Immature natural killer cell (primary cell): Measurements from ENCODE around the gene FOXA2. TPM values are rescaled to one million over a fixed set of nuclear protein-coding genes. Genes with fewer than 3 reads are reported as not detected.
"Not testable (repeated sequence)": the region's sequence is repeated elsewhere in the genome, so short reads cannot be mapped to it uniquely, and the experiment has no call there.

Experiments
- DNase-seq, 3 donors: peaks; one replicate each; pipeline ENCODE4 v3.0.0; 2022; ENCODE audit warnings: mixed read lengths in 1 of 3
- H3K27ac Mint-ChIP-seq, 6 donors: one replicate each; pipeline ENCODE4 v1.8.0; 2020; ENCODE audit warnings: mixed read lengths in 6 of 6, mild to moderate bottlenecking in 5 of 6, inconsistent platforms in 4 of 6, moderate library complexity in 3 of 6
- H3K27me3 Mint-ChIP-seq, 3 donors: one replicate each; pipeline ENCODE4 v1.8.0; 2020 to 2021; ENCODE audit warnings: low read depth in 3 of 3, mild to moderate bottlenecking in 3 of 3, mixed read lengths in 3 of 3, moderate library complexity in 3 of 3, inconsistent platforms in 1 of 3
- H3K36me3 Mint-ChIP-seq, 3 donors: one replicate each; pipeline ENCODE4 v1.8.0; 2020; ENCODE audit warnings: mixed read lengths in 3 of 3, inconsistent platforms in 2 of 3, mild to moderate bottlenecking in 2 of 3
- H3K4me1 Mint-ChIP-seq, 2 donors: one replicate each; pipeline ENCODE4 v1.8.0; 2020; ENCODE audit warnings: inconsistent platforms in 2 of 2, mild to moderate bottlenecking in 2 of 2, mixed read lengths in 2 of 2, moderate library complexity in 1 of 2
- H3K4me3 Mint-ChIP-seq, 5 donors: one replicate each; pipeline ENCODE4 v1.8.0; 2020; ENCODE audit warnings: mild to moderate bottlenecking in 5 of 5, mixed read lengths in 5 of 5, inconsistent platforms in 3 of 5, moderate library complexity in 3 of 5
- H3K9me3 Mint-ChIP-seq, 6 donors: one replicate each; pipeline ENCODE4 v1.8.0; 2020; ENCODE audit warnings: mild to moderate bottlenecking in 6 of 6, mixed read lengths in 6 of 6, inconsistent platforms in 4 of 6, moderate library complexity in 3 of 6
- polyA plus RNA-seq, 3 donors: library from polyadenylated mRNA; unstranded; fragments of 300-500 nt; fragmentation: Illumina TruSeq; gene quantifications; one replicate each; pipeline ENCODE4 v1.2.3, GENCODE V29; 2021

FOXA2 gene
- polyA plus RNA-seq, 3 donors from 2014 or later, result not detected

- Mint-ChIP-seq H3K4me3 (no peak overlapping the region), H3K27me3 (peaks cover 3 to 13% (median 10%) of the 10 kb centered on the region in 3 donors), H3K4me1 (no peaks in the 10 kb centered on the region), H3K27ac (no peak overlapping the region), H3K9me3 (peaks cover 0 to 15% (median 4%) of the 10 kb centered on the region in 6 donors), H3K36me3 (no peaks in the 10 kb centered on the region)
- no peak for DNase-seq
These were observed 30.0 kb downstream of the FOXA2 start for GRCh38 chr20:22554391-22554790.

- H3K27me3 Mint-ChIP-seq, H3K4me1 Mint-ChIP-seq, H3K4me3 Mint-ChIP-seq, H3K27ac Mint-ChIP-seq, H3K9me3 Mint-ChIP-seq, H3K36me3 Mint-ChIP-seq, DNase-seq: not testable (repeated sequence)
These were observed 33.9 kb downstream of the FOXA2 start for GRCh38 chr20:22550514-22550913.

GRCh38 chr20:22548040-22548439, 36.3 kb downstream of the FOXA2 start:
- no peak for DNase-seq
- H3K9me3 Mint-ChIP-seq, result peaks cover 3 to 6% (median 4%) of the 10 kb centered on the region in 6 donors
- H3K4me3 Mint-ChIP-seq, result no peak overlapping the region
- no peaks in the 10 kb centered on the region for H3K4me1 Mint-ChIP-seq
- H3K27me3 Mint-ChIP-seq, result peaks cover 4 to 6% (median 5%) of the 10 kb centered on the region in 3 donors
- no peaks in the 10 kb centered on the region for H3K36me3 Mint-ChIP-seq
- H3K27ac Mint-ChIP-seq, result no peak overlapping the region

GRCh38 chr20:22546344-22546743, 38.0 kb downstream of the FOXA2 start:
- Mint-ChIP-seq H3K27ac (no peak overlapping the region), H3K36me3 (no peaks in the 10 kb centered on the region), H3K4me1 (no peaks in the 10 kb centered on the region), H3K9me3 (peaks cover 0 to 6% (median 3%) of the 10 kb centered on the region in 6 donors), H3K27me3 (peaks cover 3 to 6% (median 4%) of the 10 kb centered on the region in 3 donors), H3K4me3 (no peak overlapping the region)
- DNase-seq, result no peak

GRCh38 chr20:22545045-22545444, 39.3 kb downstream of the FOXA2 start:
- H3K9me3 Mint-ChIP-seq, result peaks cover 0 to 9% (median 3%) of the 10 kb centered on the region in 6 donors
- DNase-seq, result no peak
- no peaks in the 10 kb centered on the region for H3K4me1 Mint-ChIP-seq
- H3K27ac Mint-ChIP-seq, result no peak overlapping the region
- no peak overlapping the region for H3K4me3 Mint-ChIP-seq
- peaks cover 3 to 7% (median 3%) of the 10 kb centered on the region in 3 donors for H3K27me3 Mint-ChIP-seq
- no peaks in the 10 kb centered on the region for H3K36me3 Mint-ChIP-seq

GRCh38 chr20:22544462-22544861, 39.9 kb downstream of the FOXA2 start:
- Mint-ChIP-seq H3K4me3 (no peak overlapping the region), H3K36me3 (no peaks in the 10 kb centered on the region), H3K27me3 (peaks cover 3 to 7% (median 3%) of the 10 kb centered on the region in 3 donors), H3K9me3 (peaks cover 0 to 13% (median 3%) of the 10 kb centered on the region in 6 donors), H3K27ac (no peak overlapping the region), H3K4me1 (no peaks in the 10 kb centered on the region)
- no peak for DNase-seq

- H3K36me3 Mint-ChIP-seq, result peaks cover 0 to 4% (median 0%) of the 10 kb centered on the region in 3 donors
- no peak overlapping the region for H3K27ac Mint-ChIP-seq
- H3K27me3 Mint-ChIP-seq, result peaks cover 0 to 3% (median 1%) of the 10 kb centered on the region in 3 donors
- no peak overlapping the region for H3K4me3 Mint-ChIP-seq
- H3K9me3 Mint-ChIP-seq, result peaks cover 0 to 13% (median 6%) of the 10 kb centered on the region in 6 donors
- no peak for DNase-seq
- no peaks in the 10 kb centered on the region for H3K4me1 Mint-ChIP-seq
These were observed 41.9 kb downstream of the FOXA2 start for GRCh38 chr20:22542427-22542826.

- Mint-ChIP-seq H3K9me3 (peaks cover 0 to 10% (median 5%) of the 10 kb centered on the region in 6 donors), H3K4me3 (no peak overlapping the region), H3K4me1 (no peaks in the 10 kb centered on the region), H3K27me3 (peaks cover 0 to 4% (median 1%) of the 10 kb centered on the region in 3 donors), H3K27ac (no peak overlapping the region), H3K36me3 (peaks cover 0 to 4% (median 0%) of the 10 kb centered on the region in 3 donors)
- no peak for DNase-seq
These were observed 43.5 kb downstream of the FOXA2 start for GRCh38 chr20:22540832-22541231.

GRCh38 chr20:22536956-22537756, 47.2 kb downstream of the FOXA2 start:
- no peak for DNase-seq
- Mint-ChIP-seq H3K27me3 (peaks cover 0 to 2% (median 1%) of the 10 kb centered on the region in 3 donors), H3K36me3 (peaks cover 0 to 4% (median 0%) of the 10 kb centered on the region in 3 donors), H3K4me3 (no peak overlapping the region), H3K27ac (no peak overlapping the region), H3K4me1 (no peaks in the 10 kb centered on the region), H3K9me3 (peaks cover 0 to 11% (median 3%) of the 10 kb centered on the region in 6 donors)

GRCh38 chr20:22536141-22536828, 48.1 kb downstream of the FOXA2 start:
- Mint-ChIP-seq H3K9me3 (peaks cover 0 to 11% (median 3%) of the 10 kb centered on the region in 6 donors), H3K4me3 (no peak overlapping the region), H3K27me3 (peaks cover 0 to 2% (median 1%) of the 10 kb centered on the region in 3 donors), H3K27ac (no peak overlapping the region), H3K4me1 (no peaks in the 10 kb centered on the region), H3K36me3 (peaks cover 0 to 4% (median 0%) of the 10 kb centered on the region in 3 donors)
- no peak for DNase-seq

GRCh38 chr20:22535483-22535882, 48.9 kb downstream of the FOXA2 start:
- DNase-seq, result no peak
- H3K4me3 Mint-ChIP-seq, result no peak overlapping the region
- peaks cover 0 to 13% (median 3%) of the 10 kb centered on the region in 6 donors for H3K9me3 Mint-ChIP-seq
- H3K36me3 Mint-ChIP-seq, result peaks cover 0 to 4% (median 0%) of the 10 kb centered on the region in 3 donors
- H3K4me1 Mint-ChIP-seq, result no peaks in the 10 kb centered on the region
- no peak overlapping the region for H3K27ac Mint-ChIP-seq
- peaks cover 1 to 2% (median 2%) of the 10 kb centered on the region in 3 donors for H3K27me3 Mint-ChIP-seq

GRCh38 chr20:22533823-22534751, 50.3 kb downstream of the FOXA2 start:
- Mint-ChIP-seq H3K4me1 (no peaks in the 10 kb centered on the region), H3K27me3 (peaks cover 0 to 3% (median 2%) of the 10 kb centered on the region in 3 donors), H3K27ac (no peak overlapping the region), H3K9me3 (peaks cover 0 to 13% (median 1%) of the 10 kb centered on the region in 6 donors), H3K36me3 (peaks cover 0 to 4% (median 0%) of the 10 kb centered on the region in 3 donors), H3K4me3 (no peak overlapping the region)
- no peak for DNase-seq

GRCh38 chr20:22532598-22532997, 51.8 kb downstream of the FOXA2 start:
- Mint-ChIP-seq H3K27me3 (peaks cover 0 to 3% (median 2%) of the 10 kb centered on the region in 3 donors), H3K4me1 (no peaks in the 10 kb centered on the region), H3K36me3 (no peaks in the 10 kb centered on the region), H3K27ac (no peak overlapping the region), H3K4me3 (no peak overlapping the region), H3K9me3 (peaks cover 0 to 10% (median under 1%) of the 10 kb centered on the region in 6 donors)
- DNase-seq, result no peak
